Measurements from ENCODE around the gene DNAJC28.

DNA sequence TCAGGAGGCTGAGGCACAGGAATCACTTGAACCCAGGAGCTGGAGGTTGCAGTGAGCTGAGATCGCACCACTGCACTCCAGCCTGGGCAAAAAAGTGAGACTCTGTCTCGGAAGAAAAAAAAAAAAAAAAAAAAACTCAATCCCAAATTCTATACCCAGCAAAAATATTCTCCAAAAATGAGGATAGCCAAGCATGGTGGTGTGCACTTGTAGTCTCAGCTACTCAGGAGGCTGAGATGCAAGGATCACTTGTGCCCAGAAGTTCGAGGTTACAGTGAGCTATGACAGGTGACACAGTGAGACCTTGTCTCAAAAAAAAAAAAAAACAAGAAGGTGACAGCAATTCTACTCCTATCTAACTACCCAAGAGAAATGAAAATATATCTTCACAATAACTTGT lies 18.2 kb downstream of the DNAJC28 start:
- TF ChIP-seq, protein P1, sequence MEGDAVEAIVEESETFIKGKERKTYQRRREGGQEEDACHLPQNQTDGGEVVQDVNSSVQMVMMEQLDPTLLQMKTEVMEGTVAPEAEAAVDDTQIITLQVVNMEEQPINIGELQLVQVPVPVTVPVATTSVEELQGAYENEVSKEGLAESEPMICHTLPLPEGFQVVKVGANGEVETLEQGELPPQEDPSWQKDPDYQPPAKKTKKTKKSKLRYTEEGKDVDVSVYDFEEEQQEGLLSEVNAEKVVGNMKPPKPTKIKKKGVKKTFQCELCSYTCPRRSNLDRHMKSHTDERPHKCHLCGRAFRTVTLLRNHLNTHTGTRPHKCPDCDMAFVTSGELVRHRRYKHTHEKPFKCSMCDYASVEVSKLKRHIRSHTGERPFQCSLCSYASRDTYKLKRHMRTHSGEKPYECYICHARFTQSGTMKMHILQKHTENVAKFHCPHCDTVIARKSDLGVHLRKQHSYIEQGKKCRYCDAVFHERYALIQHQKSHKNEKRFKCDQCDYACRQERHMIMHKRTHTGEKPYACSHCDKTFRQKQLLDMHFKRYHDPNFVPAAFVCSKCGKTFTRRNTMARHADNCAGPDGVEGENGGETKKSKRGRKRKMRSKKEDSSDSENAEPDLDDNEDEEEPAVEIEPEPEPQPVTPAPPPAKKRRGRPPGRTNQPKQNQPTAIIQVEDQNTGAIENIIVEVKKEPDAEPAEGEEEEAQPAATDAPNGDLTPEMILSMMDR (IDR thresholded peaks at IDR 0.05; ENCODE audit: poor library complexity): no peak
- TF ChIP-seq EZH2 (IDR thresholded peaks at IDR 0.05; ENCODE audit: borderline replicate concordance): no peak

Measured in hepatocyte (in vitro differentiated cells).